Activated T-helper 1 cell treated with anti-CD3 and anti-CD28 coated beads, Interleukin-12 subunit alpha, Interleukin-12 subunit beta, Interleukin-2, Interleukin-4 antibody, amounts not matched to agents 30 ng/mL and 10 ng/mL and 1 ng/mL, durations not matched to agents 14 hours and 24 hours and 36 hours (primary cell): ENCODE results near the gene MROH7. TPM values are rescaled to one million over a fixed set of nuclear protein-coding genes. Genes with fewer than 3 reads are reported as not detected.

ENCODE experiments used
- DNase-seq: peaks from one replicate; pipeline ENCODE4 v3.0.0; 2021; ENCODE audit warnings: low spot score
- H3K27ac Mint-ChIP-seq: one replicate; pipeline ENCODE4 v1.8.0; 2021; ENCODE audit warnings: mild to moderate bottlenecking, mixed read lengths
- H3K27me3 Mint-ChIP-seq: one replicate; pipeline ENCODE4 v1.8.0; 2022; ENCODE audit warnings: mild to moderate bottlenecking, moderate library complexity, mixed read lengths; ENCODE audit not compliant: insufficient read depth
- H3K36me3 Mint-ChIP-seq: one replicate; pipeline ENCODE4 v1.8.0; 2021; ENCODE audit warnings: low read depth, mixed read lengths
- H3K4me1 Mint-ChIP-seq: one replicate; pipeline ENCODE4 v1.8.0; 2021; ENCODE audit warnings: low read depth, mixed read lengths
- H3K4me3 Mint-ChIP-seq: one replicate; pipeline ENCODE4 v1.8.0; 2021; ENCODE audit warnings: mild to moderate bottlenecking, moderate library complexity, mixed read lengths
- H3K9me3 Mint-ChIP-seq: one replicate; pipeline ENCODE4 v1.8.0; 2021; ENCODE audit warnings: mixed read lengths
- intact Hi-C: fragments of 100-400 bp; cut with micrococcal nuclease; formaldehyde crosslinking; loops from one replicate; pipeline ENCODE4 v1.15.1; 2024
- total RNA-seq: library from RNA; stranded (reverse); gene quantifications from 2 replicates; pipeline ENCODE4 v1.2.3, GENCODE V29; 2022

The MROH7 gene
- total RNA-seq, 1 donor from 2014 or later, result not detected

DNA sequence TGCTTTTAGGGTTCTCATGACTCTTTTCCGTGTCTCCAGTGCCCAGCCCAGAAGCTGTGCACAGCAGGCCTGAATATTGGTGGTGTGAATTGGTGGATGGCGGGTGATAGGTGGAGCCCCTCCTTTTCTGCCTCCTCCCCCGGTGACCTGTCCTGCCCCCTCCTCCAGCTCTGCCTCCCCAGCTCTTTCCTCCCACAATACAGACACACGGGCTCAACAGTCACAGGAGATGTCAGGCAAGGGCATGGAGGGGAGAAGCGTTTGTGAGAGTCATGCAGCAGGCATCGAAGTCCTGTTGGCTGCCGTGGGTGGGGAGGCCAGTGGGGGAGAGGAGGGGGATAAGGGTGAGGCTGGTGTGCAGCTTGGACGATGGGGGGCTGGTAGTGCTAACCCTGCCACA is 56.8 kb downstream of the MROH7 start:
- Mint-ChIP-seq H3K27me3 (no peaks in the 10 kb centered on the region), H3K27ac (no peak overlapping the region), H3K4me3 (no peak overlapping the region), H3K4me1 (no peaks in the 10 kb centered on the region), H3K9me3 (no peaks in the 10 kb centered on the region), H3K36me3 (no peaks in the 10 kb centered on the region)
- intact Hi-C loops, result no loop called here
- DNase-seq, result no peak

DNA sequence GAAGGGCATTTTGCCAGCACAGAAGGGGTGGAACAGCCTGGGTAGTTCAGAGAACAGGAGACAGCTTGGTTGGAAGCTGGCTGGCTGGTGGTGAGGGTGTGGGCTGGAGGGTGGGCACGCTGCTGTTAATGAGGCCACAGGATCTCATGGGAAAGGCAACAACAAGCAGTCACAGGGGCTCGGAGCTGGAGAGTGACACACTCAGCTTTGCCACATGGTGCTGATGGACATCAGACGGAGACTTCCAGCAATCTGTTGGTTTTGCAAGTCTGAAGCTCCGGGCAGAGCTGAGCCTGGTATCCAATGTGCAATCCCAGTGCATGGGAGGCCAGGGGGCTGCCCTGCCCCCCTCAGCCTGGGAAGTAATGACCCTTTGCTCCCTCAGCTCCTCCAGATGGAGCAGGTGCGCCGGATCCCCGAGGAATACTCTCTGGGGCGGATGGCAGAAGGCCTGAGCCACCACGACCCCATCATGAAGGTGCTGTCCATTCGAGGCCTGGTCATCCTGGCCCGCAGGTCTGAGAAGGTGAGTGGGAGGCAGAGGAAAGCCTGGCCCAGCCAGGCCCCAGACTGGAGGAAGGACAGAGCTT is 58.4 kb downstream of the MROH7 start:
- no peak for DNase-seq
- Mint-ChIP-seq H3K27me3 (no peaks in the 10 kb centered on the region), H3K4me1 (no peaks in the 10 kb centered on the region), H3K4me3 (no peak overlapping the region), H3K9me3 (no peaks in the 10 kb centered on the region), H3K36me3 (no peaks in the 10 kb centered on the region), H3K27ac (no peak overlapping the region)
- intact Hi-C loops, result no loop called here

DNA sequence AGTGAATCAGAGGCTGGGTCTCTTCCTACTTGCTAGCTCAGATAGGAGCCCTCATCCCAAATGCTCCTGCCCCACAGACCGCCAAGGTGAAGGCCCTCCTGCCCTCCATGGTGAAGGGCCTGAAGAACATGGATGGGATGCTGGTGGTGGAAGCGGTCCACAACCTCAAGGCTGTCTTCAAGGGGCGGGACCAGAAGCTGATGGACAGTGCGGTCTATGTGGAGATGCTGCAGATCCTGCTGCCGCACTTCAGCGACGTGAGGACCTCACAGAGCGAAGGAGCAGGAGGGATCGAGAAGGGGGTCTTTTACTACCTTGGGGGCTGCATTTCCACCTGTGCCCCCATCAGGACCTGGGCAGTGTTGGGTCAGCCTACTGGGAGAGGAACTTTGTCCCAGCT is 59.5 kb downstream of the MROH7 start:
- Mint-ChIP-seq H3K27me3 (peaks cover 2% of the 10 kb centered on the region), H3K4me1 (no peaks in the 10 kb centered on the region), H3K4me3 (no peak overlapping the region), H3K9me3 (no peaks in the 10 kb centered on the region), H3K36me3 (no peaks in the 10 kb centered on the region), H3K27ac (no peak overlapping the region)
- no peak for DNase-seq
- intact Hi-C loops, result no loop called here

DNA sequence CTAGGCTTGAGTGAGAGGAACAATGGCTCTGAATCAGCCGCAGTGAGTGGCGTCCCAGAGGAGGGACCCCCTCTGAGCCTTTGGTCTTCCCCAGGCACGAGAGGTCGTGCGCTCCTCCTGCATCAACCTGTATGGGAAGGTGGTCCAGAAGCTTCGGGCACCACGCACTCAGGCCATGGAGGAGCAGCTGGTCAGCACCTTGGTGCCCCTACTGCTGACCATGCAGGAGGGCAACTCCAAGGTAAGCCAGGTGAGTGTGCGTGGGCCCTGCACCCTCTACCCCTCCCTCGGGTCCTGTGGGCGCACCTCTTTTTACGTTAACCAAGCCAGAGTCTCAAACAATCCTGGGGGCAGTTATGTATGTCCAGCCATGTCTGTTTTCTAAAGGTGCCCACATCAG is 60.4 kb downstream of the MROH7 start:
- Mint-ChIP-seq H3K27me3 (peaks cover 2% of the 10 kb centered on the region), H3K9me3 (no peaks in the 10 kb centered on the region), H3K4me1 (no peaks in the 10 kb centered on the region), H3K4me3 (no peak overlapping the region), H3K36me3 (no peaks in the 10 kb centered on the region), H3K27ac (no peak overlapping the region)
- intact Hi-C loops, result no loop called here
- DNase-seq, result no peak

DNA sequence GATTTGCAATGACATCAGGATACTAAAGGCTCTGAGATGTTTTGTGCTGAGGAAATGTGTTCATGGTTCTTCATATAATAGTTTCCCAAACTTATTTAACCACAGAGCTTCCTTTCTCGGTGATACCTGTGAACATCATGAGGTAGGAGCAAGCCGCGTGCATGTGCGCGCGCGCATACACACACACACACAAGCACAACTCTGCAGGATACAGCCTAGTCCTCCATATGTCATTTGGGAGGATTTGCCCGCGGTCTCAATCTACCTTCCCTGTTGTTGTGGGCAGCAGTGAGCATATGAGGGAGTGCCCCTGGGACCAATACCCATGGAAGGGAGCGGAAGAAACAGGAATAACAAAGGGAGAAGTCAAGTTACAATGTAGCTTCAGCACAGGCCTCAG is 61.9 kb downstream of the MROH7 start:
- Mint-ChIP-seq H3K27ac (no peak overlapping the region), H3K36me3 (no peaks in the 10 kb centered on the region), H3K27me3 (peaks cover 4% of the 10 kb centered on the region), H3K9me3 (no peaks in the 10 kb centered on the region), H3K4me3 (no peak overlapping the region), H3K4me1 (no peaks in the 10 kb centered on the region)
- no peak for DNase-seq
- intact Hi-C loops, result no loop called here

DNA sequence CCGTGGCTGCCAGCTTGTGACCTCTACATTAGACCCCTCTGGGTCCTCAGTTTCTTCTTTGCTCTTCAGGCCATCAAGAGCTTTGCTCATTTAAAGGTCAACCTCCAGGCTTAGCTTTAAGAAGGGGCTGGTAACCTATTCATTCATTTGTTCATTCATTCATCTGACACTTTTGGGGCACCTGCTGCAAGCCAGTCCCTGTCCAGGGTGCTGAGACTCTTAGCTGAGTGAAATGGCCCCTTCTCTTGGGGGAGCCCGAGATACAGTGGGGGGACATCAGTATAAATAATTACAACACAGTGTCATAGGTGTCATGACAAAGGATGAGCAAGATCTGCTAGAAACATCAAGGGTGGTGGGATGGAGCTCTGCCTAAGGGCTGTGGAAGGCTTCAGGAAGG is 63.6 kb downstream of the MROH7 start:
- Mint-ChIP-seq H3K27ac (no peak overlapping the region), H3K27me3 (peaks cover 4% of the 10 kb centered on the region), H3K4me3 (no peak overlapping the region), H3K4me1 (no peaks in the 10 kb centered on the region), H3K9me3 (no peaks in the 10 kb centered on the region), H3K36me3 (no peaks in the 10 kb centered on the region)
- DNase-seq, result no peak
- intact Hi-C loops, result no loop called here

DNA sequence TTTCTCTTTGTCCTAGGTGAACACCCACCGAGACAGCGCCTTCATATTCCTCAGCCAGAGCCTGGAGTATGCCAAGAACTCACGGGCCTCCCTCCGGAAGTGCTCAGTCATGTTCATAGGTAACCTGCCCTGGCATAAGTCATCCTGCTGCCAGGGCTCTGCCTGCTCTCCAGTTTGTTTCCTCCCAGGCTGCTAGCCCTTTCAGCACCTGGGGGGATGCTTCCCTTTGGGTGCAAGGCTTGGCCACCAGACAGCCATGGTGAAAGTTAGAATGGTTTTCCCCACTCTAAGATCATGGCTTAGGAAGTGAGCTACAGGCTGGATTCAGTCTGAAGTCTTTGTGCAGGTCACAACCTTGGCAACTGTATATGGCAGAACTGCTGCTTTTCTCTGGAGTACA is 64.8 kb downstream of the MROH7 start:
- intact Hi-C loops, result no loop called here
- DNase-seq, result no peak
- Mint-ChIP-seq H3K4me3 (no peak overlapping the region), H3K4me1 (no peaks in the 10 kb centered on the region), H3K27ac (no peak overlapping the region), H3K27me3 (peaks cover 6% of the 10 kb centered on the region), H3K9me3 (no peaks in the 10 kb centered on the region), H3K36me3 (no peaks in the 10 kb centered on the region)

DNA sequence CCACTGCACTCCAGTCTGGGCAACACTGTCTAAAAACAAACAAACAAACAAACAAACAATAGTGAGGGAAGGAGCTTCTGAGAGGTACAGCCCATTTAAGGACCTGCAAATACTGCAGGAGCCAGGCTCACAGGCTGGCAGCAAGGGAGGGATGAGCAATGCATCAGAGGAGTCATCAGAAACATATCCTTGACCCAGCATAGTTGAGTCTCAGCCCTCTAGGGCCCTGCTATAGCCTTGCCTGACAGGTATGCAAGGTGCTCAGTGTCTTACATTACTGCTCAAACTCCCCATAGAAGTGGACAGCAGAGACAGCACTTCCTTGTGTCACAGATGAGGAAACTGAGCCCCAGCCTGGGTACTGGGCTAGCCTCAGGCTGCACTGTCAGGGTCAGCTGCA is 66.8 kb downstream of the MROH7 start:
- H3K9me3 Mint-ChIP-seq, result no peaks in the 10 kb centered on the region
- no peak overlapping the region for H3K27ac Mint-ChIP-seq
- peaks cover 10% of the 10 kb centered on the region for H3K27me3 Mint-ChIP-seq
- no peak overlapping the region for H3K4me3 Mint-ChIP-seq
- intact Hi-C loops, result no loop called here
- no peaks in the 10 kb centered on the region for H3K36me3 Mint-ChIP-seq
- no peak for DNase-seq
- no peaks in the 10 kb centered on the region for H3K4me1 Mint-ChIP-seq

DNA sequence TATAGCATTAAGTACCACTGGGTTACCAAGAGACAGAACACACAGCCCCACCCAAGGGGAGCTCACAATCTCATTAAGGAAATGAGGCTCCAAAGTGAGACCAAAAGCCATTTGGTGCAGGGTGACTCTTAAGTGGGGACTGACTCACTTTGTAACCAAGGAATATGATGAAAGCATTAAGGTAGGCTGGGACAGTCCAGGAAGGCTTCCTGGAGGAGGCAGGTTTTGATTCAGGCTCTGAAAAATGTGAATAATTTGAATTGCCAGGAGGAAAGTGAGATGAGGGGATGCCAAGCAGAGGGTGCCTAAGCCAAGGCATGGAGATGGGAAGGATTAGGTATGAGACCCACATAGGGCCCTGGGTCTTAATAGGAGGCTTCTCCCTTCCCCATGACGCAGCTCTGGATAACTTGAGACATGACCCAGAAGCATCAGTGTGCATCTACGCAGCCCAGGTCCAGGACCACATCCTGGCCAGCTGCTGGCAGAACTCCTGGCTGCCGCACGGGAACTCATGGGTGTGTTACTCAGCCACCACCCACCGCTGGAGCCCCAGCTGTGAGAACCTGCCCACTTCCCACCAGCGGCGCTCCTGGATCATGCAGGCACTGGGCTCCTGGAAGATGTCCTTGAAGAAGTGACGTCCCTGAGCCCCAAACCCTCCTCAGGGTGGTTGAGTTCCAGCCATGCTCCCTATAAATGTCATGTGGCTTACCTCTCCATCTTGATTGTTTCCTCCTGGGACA is 68.1 kb downstream of the MROH7 start:
- no peak for DNase-seq
- Mint-ChIP-seq H3K27me3 (peaks cover 10% of the 10 kb centered on the region), H3K36me3 (no peaks in the 10 kb centered on the region), H3K9me3 (no peaks in the 10 kb centered on the region), H3K4me3 (no peak overlapping the region), H3K4me1 (no peaks in the 10 kb centered on the region), H3K27ac (no peak overlapping the region)
- intact Hi-C loops, result no loop called here

DNA sequence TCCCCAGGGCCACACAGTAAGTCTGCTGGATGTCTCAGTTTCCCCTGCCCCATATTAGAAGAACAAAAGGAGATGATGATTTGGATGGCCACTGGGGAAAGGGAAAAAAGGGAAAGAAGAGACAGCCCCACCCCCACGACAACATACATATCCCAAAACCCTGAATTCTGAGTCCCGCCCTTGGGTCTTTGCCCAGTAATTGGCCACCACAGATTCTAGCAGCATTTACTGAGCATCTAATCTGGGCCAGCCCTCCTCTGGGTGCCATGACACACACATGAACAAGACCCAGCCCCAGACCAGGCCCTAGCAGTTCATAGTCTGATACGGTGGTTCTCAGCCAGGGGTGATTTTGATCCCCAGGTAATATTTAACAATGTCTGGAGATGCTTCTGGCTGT is 68.8 kb downstream of the MROH7 start:
- no peaks in the 10 kb centered on the region for H3K36me3 Mint-ChIP-seq
- H3K27me3 Mint-ChIP-seq, result peaks cover 8% of the 10 kb centered on the region
- intact Hi-C loops, result no loop called here
- H3K4me1 Mint-ChIP-seq, result peaks cover 6% of the 10 kb centered on the region
- H3K27ac Mint-ChIP-seq, result no peak overlapping the region
- no peaks in the 10 kb centered on the region for H3K9me3 Mint-ChIP-seq
- H3K4me3 Mint-ChIP-seq, result no peak overlapping the region
- DNase-seq, result no peak

DNA sequence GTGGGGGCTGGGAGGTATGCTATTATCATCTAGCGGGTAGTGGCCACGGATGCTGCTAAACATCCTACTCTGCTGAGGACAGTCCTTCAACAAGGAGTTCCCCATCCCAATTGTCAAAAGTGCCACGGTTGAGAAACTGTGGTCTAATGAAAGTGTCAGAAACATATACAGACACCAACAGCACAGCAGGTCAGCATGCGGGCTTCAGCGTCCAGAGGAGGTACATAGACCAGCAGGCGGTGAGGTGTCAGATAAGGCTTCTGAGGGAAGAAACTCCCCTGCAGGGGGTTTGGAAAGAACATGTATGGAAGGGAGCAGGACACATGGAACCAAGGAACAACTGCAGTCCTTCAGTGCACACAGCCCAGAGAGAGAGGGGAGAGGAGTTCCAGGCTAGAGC is 69.3 kb downstream of the MROH7 start:
- Mint-ChIP-seq H3K36me3 (no peaks in the 10 kb centered on the region), H3K9me3 (no peaks in the 10 kb centered on the region), H3K27me3 (peaks cover 8% of the 10 kb centered on the region), H3K4me1 (peaks cover 7% of the 10 kb centered on the region), H3K27ac (no peak overlapping the region), H3K4me3 (no peak overlapping the region)
- intact Hi-C loops, result no loop called here
- DNase-seq, result no peak

DNA sequence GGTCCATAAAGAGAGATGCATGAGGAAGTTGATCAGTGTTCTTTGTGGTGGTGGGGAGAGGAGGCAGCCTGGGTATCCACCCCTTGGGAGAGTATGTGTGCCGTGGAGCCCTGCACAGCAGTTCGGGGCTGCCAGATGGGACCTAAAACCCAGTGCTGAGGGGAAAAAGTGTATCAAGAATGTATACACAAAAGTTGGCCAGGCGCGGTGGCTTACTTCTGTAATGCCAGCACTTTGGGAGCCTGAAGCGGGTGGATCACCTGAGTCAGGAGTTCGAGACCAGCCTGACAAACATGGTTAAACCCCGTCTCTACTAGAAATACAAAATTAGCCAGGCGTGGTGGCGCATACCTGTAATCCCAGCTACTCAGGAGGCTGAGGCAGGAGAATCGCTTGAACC is 70.0 kb downstream of the MROH7 start:
- Mint-ChIP-seq H3K27me3 (peaks cover 8% of the 10 kb centered on the region), H3K4me3 (no peak overlapping the region), H3K4me1 (peaks cover 12% of the 10 kb centered on the region), H3K36me3 (peaks cover 5% of the 10 kb centered on the region), H3K27ac (no peak overlapping the region), H3K9me3 (no peaks in the 10 kb centered on the region)
- intact Hi-C loops, result no loop called here
- no peak for DNase-seq

DNA sequence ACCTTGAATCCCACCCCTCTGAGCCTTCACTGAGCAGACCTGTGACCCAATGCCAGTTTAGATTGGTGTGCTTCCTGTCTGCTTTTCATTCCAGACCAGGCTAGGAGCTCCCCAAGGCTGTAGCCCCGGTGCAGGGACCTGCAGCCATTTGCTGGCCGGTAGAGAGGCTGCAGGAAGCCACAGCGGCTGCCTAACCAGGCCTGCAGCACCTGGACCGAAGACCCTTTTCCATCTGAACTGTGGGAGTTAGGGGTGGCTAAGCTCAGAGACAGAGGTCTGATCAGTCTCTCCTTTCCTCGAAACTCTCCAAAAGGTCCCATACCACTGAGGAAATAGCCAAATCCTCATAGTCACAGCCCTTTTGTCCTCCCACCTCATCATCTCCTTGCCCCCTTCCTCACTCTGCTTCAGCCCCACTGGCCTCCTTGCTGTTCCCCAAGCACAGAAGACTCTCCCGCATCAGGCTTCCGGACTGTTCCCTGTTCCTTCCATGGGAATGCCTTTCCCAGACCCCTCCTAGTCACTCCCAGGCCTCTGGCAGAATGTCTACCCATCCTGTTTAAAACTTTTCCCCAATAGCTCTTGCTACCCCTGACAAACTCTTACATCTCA is 73.4 kb downstream of the MROH7 start:
- peaks cover 22% of the 10 kb centered on the region for H3K36me3 Mint-ChIP-seq
- H3K27ac Mint-ChIP-seq, result peak overlapping the region; percentile 77
- no peak for DNase-seq
- peaks cover 6% of the 10 kb centered on the region for H3K27me3 Mint-ChIP-seq
- H3K4me3 Mint-ChIP-seq, result peak overlapping the region; percentile 94
- H3K9me3 Mint-ChIP-seq, result no peaks in the 10 kb centered on the region
- H3K4me1 Mint-ChIP-seq, result peaks cover 31% of the 10 kb centered on the region
- intact Hi-C loops, result loop anchor here (1.0 to 5.0 kb wide), 9 partner anchors 43 to 1493 kb away; partner anchors contain the start of genes CZIB, DHCR24, LRP8 and PARS2
